Right lung (tissue), 5 donors: ENCODE results near the gene C1QL4. TPM values are rescaled to one million over a fixed set of nuclear protein-coding genes. Genes with fewer than 3 reads are reported as not detected.

ENCODE experiments used
- polyA plus RNA-seq, 5 donors: library from polyadenylated mRNA; unstranded; fragments of 120-200 nt; gene quantifications; one replicate each; pipeline versions ENCODE4 v1.2.1 to v1.2.3, GENCODE V29; 2013; ENCODE audit warnings: inconsistent platforms in 1 of 5, low replicate concordance in 1 of 5; ENCODE audit not compliant: insufficient read length in 5 of 5, insufficient read depth in 1 of 5

The C1QL4 gene
- polyA plus RNA-seq, 5 donors: 0.06 TPM; not detected in 4

Other genes starting within 250 kb of the C1QL4 start
- gene DHH, start 242.4 kb downstream of the C1QL4 start, polyA plus RNA-seq: 1 to 10 TPM in 1 of 5 donors, under 1 TPM in 4; 0.51 to 1.2 (median 0.60) TPM
- 100 to 1,000 TPM in 1 of 5 donors, 10 to 100 TPM in 4; 68.2 to 111 (median 78.8) TPM for gene LMBR1L, start 226.3 kb downstream of the C1QL4 start, polyA plus RNA-seq
- gene TUBA1B, start 205.8 kb downstream of the C1QL4 start, polyA plus RNA-seq: 1,000 to 10,000 TPM in 4 of 5 donors, 100 to 1,000 TPM in 1; 942 to 1,422 (median 1,100) TPM
- 100 to 1,000 TPM; 446 to 619 (median 564) TPM for gene TUBA1A, start 148.1 kb downstream of the C1QL4 start, polyA plus RNA-seq
- 100 to 1,000 TPM; 121 to 180 (median 171) TPM for gene TUBA1C, start 72.1 kb downstream of the C1QL4 start, polyA plus RNA-seq
- 1 to 10 TPM in 4 of 5 donors, under 1 TPM in 1; 0.80 to 3.0 (median 1.3) TPM for gene PRPH, start 42.0 kb downstream of the C1QL4 start, polyA plus RNA-seq
- 10 to 100 TPM; 21.1 to 49.1 (median 31.3) TPM for gene TROAP, start 13.9 kb downstream of the C1QL4 start, polyA plus RNA-seq
- 1 to 10 TPM; 3.3 to 7.5 (median 5.3) TPM for gene DNAJC22, start 9.7 kb upstream of the C1QL4 start, polyA plus RNA-seq
- 10 to 100 TPM; 55.9 to 77.0 (median 66.8) TPM for gene SPATS2, start 30.3 kb upstream of the C1QL4 start, polyA plus RNA-seq
- gene KCNH3, start 201.8 kb upstream of the C1QL4 start, polyA plus RNA-seq: 1 to 10 TPM; 1.2 to 2.2 (median 1.3) TPM
- gene MCRS1, start 231.0 kb upstream of the C1QL4 start, polyA plus RNA-seq: 10 to 100 TPM; 46.4 to 70.3 (median 50.3) TPM